Duodenal mucosa (tissue), 2 donors: ENCODE measurements around the gene CORO2A.
"Not testable (repeated sequence)": the region's sequence is repeated elsewhere in the genome, so short reads cannot be mapped to it uniquely, and the experiment has no call there.

Source experiments
- H3K27ac ChIP-seq: one replicate; pipeline ENCODE4 v1.7.0; 2013; ENCODE audit warnings: low read depth, low read length
- H3K27me3 ChIP-seq, 2 donors: one replicate each; pipeline ENCODE4 v1.7.0; 2013; ENCODE audit warnings: low read length in 2 of 2, control low read depth in 1 of 2; ENCODE audit not compliant: insufficient read depth in 2 of 2, control insufficient read depth in 1 of 2
- H3K36me3 ChIP-seq, 2 donors: one replicate each; pipeline ENCODE4 v1.7.0; 2013; ENCODE audit warnings: low read length in 2 of 2, control low read depth in 1 of 2; ENCODE audit not compliant: insufficient read depth in 2 of 2, control insufficient read depth in 1 of 2
- H3K4me1 ChIP-seq, 2 donors: one replicate each; pipeline ENCODE4 v1.7.0; 2013; ENCODE audit warnings: low read length in 2 of 2, control low read depth in 1 of 2; ENCODE audit not compliant: insufficient read depth in 2 of 2, control insufficient read depth in 1 of 2
- H3K4me3 ChIP-seq, 2 donors: one replicate each; pipeline ENCODE4 v1.7.0; 2013; ENCODE audit warnings: low read length in 2 of 2, low read depth in 1 of 2
- H3K9ac ChIP-seq, 2 donors: one replicate each; pipeline ENCODE4 v1.7.0; 2013; ENCODE audit warnings: low read length in 2 of 2, low read depth in 1 of 2
- H3K9me3 ChIP-seq, 2 donors: one replicate each; pipeline ENCODE4 v1.7.0; 2013; ENCODE audit warnings: low read length in 2 of 2, control low read depth in 1 of 2; ENCODE audit not compliant: control insufficient read depth in 1 of 2

CORO2A gene

GRCh38 chr9:98092613-98092931 lies 99.9 kb downstream of the CORO2A start:
- Histone ChIP-seq H3K27ac (no peak overlapping the region), H3K36me3 (peaks cover 32 to 64% of the 10 kb centered on the region in 2 donors), H3K9ac (no peak overlapping the region)

GRCh38 chr9:98091735-98092612 lies 100.5 kb downstream of the CORO2A start:
- Histone ChIP-seq H3K4me3 (no peak overlapping the region), H3K27me3 (no peaks in the 10 kb centered on the region), H3K36me3 (peaks cover 26 to 63% of the 10 kb centered on the region in 2 donors), H3K9ac (no peak overlapping the region), H3K27ac (no peak overlapping the region), H3K4me1 (no peaks in the 10 kb centered on the region), H3K9me3 (no peaks in the 10 kb centered on the region)

More at GRCh38 chr9:98092613-98092931, 99.9 kb downstream of the CORO2A start:
- Histone ChIP-seq H3K4me1 (no peaks in the 10 kb centered on the region), H3K4me3 (no peak overlapping the region), H3K9me3 (no peaks in the 10 kb centered on the region), H3K27me3 (no peaks in the 10 kb centered on the region)

GRCh38 chr9:98090674-98091073 lies 101.8 kb downstream of the CORO2A start:
- H3K9me3 ChIP-seq, H3K9ac ChIP-seq, H3K4me3 ChIP-seq, H3K4me1 ChIP-seq, H3K27ac ChIP-seq, H3K27me3 ChIP-seq: not testable (repeated sequence)
- H3K36me3 ChIP-seq: peaks cover 23 to 62% of the 10 kb centered on the region in 2 donors

- no peak overlapping the region for H3K27ac ChIP-seq
- H3K36me3 ChIP-seq: peaks cover 20 to 65% of the 10 kb centered on the region in 2 donors
- H3K27me3 ChIP-seq: no peaks in the 10 kb centered on the region
- H3K9me3 ChIP-seq: no peaks in the 10 kb centered on the region
- H3K4me3 ChIP-seq: no peak overlapping the region
- peaks cover 10 to 11% of the 10 kb centered on the region in 2 donors for H3K4me1 ChIP-seq
- H3K9ac ChIP-seq: no peak overlapping the region
Measured at GRCh38 chr9:98087420-98088354, 104.8 kb downstream of the CORO2A start.

GRCh38 chr9:98086461-98086860 lies 106.0 kb downstream of the CORO2A start:
- peaks cover 20 to 70% of the 10 kb centered on the region in 2 donors for H3K36me3 ChIP-seq
- H3K4me3 ChIP-seq: no peak overlapping the region
- H3K4me1 ChIP-seq: peaks cover 14 to 23% of the 10 kb centered on the region in 2 donors
- H3K27ac ChIP-seq: no peak overlapping the region
- H3K27me3 ChIP-seq: no peaks in the 10 kb centered on the region
- H3K9me3 ChIP-seq: no peaks in the 10 kb centered on the region
- no peak overlapping the region for H3K9ac ChIP-seq

GRCh38 chr9:98085944-98086343 lies 106.5 kb downstream of the CORO2A start:
- Histone ChIP-seq H3K4me3 (no peak overlapping the region), H3K36me3 (peaks cover 24 to 70% of the 10 kb centered on the region in 2 donors), H3K27ac (no peak overlapping the region), H3K4me1 (peaks cover 14 to 28% of the 10 kb centered on the region in 2 donors), H3K9me3 (no peaks in the 10 kb centered on the region), H3K9ac (no peak overlapping the region), H3K27me3 (no peaks in the 10 kb centered on the region)

- no peak overlapping the region for H3K27ac ChIP-seq
- H3K36me3 ChIP-seq: peaks cover 31 to 72% of the 10 kb centered on the region in 2 donors
- H3K4me1 ChIP-seq: peaks cover 14 to 34% of the 10 kb centered on the region in 2 donors
- no peaks in the 10 kb centered on the region for H3K9me3 ChIP-seq
- no peak overlapping the region for H3K9ac ChIP-seq
- no peak overlapping the region for H3K4me3 ChIP-seq
- no peaks in the 10 kb centered on the region for H3K27me3 ChIP-seq
Measured at GRCh38 chr9:98085058-98085457, 107.4 kb downstream of the CORO2A start.

- peaks cover 14 to 34% of the 10 kb centered on the region in 2 donors for H3K4me1 ChIP-seq
- no peak overlapping the region for H3K4me3 ChIP-seq
- H3K9ac ChIP-seq: no peak overlapping the region
- no peak overlapping the region for H3K27ac ChIP-seq
- H3K9me3 ChIP-seq: no peaks in the 10 kb centered on the region
- H3K36me3 ChIP-seq: peaks cover 35 to 75% of the 10 kb centered on the region in 2 donors
- no peaks in the 10 kb centered on the region for H3K27me3 ChIP-seq
Measured at GRCh38 chr9:98084396-98084795, 108.0 kb downstream of the CORO2A start.

- no peak overlapping the region for H3K9ac ChIP-seq
- H3K36me3 ChIP-seq: peaks cover 35 to 76% of the 10 kb centered on the region in 2 donors
- peaks cover 14 to 34% of the 10 kb centered on the region in 2 donors for H3K4me1 ChIP-seq
- H3K9me3 ChIP-seq: no peaks in the 10 kb centered on the region
- H3K27me3 ChIP-seq: no peaks in the 10 kb centered on the region
- no peak overlapping the region for H3K27ac ChIP-seq
- no peak overlapping the region for H3K4me3 ChIP-seq
Measured at GRCh38 chr9:98083566-98084183, 108.8 kb downstream of the CORO2A start.
